AG09309 (cell line): ENCODE measurements around the gene PPP6R2.
A peak's percentile ranks its signal among the peaks of the same experiment; 100 is the strongest.

Experiments
- DNase-seq: peaks from one replicate; pipeline ENCODE4 v3.0.0-alpha.2; 2010; ENCODE audit warnings: low read depth
- H3K4me3 ChIP-seq: 2 replicates; pipeline ENCODE4 v1.5.1; 2011; ENCODE audit warnings: mild to moderate bottlenecking, low read depth, low read length, moderate library complexity; ENCODE audit not compliant: control insufficient read depth
- TF ChIP-seq, protein P1 (sequence below): IDR thresholded peaks from 2 replicates; pipeline ENCODE4 v1.5.1; 2011; ENCODE audit warnings: mild to moderate bottlenecking, low read depth, low read length, inconsistent platforms; ENCODE audit not compliant: insufficient read depth, control insufficient read depth; ENCODE audit errors: missing control alignments

Gene PPP6R2

GRCh38 chr22:50477923-50478322 is 134.8 kb downstream of the PPP6R2 start:
- DNase-seq: no peak
- no peak overlapping the region for H3K4me3 ChIP-seq
- TF ChIP-seq, protein P1, sequence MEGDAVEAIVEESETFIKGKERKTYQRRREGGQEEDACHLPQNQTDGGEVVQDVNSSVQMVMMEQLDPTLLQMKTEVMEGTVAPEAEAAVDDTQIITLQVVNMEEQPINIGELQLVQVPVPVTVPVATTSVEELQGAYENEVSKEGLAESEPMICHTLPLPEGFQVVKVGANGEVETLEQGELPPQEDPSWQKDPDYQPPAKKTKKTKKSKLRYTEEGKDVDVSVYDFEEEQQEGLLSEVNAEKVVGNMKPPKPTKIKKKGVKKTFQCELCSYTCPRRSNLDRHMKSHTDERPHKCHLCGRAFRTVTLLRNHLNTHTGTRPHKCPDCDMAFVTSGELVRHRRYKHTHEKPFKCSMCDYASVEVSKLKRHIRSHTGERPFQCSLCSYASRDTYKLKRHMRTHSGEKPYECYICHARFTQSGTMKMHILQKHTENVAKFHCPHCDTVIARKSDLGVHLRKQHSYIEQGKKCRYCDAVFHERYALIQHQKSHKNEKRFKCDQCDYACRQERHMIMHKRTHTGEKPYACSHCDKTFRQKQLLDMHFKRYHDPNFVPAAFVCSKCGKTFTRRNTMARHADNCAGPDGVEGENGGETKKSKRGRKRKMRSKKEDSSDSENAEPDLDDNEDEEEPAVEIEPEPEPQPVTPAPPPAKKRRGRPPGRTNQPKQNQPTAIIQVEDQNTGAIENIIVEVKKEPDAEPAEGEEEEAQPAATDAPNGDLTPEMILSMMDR: no peak

DNA sequence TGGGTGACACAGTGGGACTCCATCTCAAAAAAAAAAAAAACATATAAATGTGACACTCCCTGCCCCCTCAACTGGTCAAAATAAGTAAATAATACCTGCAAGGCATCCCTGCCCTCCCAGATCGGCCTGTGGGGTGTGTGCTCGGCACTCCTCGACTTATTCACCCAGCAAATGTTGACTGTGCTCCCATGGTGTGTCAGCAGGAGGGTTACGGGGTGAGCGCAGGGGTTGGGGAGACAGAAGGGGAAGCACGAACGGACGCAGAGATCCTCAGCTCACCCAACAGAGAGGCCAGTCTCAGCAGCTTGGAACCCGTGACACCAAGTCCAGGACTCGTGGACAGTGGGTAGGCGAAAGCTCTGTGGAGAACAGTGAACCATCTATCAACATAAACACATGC is 136.6 kb downstream of the PPP6R2 start:
- no peak overlapping the region for H3K4me3 ChIP-seq
- DNase-seq: no peak
- TF ChIP-seq, protein P1: no peak

DNA sequence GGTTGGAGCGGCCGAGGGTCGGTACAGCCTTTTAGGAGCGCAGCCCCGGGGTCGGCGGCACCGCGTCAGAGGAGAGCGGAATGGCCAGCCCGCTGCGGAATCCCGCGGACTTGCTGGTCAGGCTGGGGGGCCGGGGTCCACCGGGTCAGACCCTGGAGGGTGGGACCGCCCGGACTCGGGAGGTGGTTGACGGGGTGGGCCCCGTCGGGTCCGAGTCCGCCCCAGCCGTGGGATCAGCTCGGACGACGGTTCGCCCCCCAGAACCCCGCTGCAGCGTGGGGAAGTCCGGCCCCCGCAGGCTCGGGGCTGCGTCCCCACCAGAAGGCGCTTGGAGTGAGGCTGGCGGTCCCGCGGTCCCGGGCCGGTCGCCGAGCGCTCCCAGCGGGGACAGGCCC is 137.9 kb downstream of the PPP6R2 start:
- TF ChIP-seq, protein P1: no peak
- peak overlapping the region; percentile 60 for H3K4me3 ChIP-seq
- no peak for DNase-seq

DNA sequence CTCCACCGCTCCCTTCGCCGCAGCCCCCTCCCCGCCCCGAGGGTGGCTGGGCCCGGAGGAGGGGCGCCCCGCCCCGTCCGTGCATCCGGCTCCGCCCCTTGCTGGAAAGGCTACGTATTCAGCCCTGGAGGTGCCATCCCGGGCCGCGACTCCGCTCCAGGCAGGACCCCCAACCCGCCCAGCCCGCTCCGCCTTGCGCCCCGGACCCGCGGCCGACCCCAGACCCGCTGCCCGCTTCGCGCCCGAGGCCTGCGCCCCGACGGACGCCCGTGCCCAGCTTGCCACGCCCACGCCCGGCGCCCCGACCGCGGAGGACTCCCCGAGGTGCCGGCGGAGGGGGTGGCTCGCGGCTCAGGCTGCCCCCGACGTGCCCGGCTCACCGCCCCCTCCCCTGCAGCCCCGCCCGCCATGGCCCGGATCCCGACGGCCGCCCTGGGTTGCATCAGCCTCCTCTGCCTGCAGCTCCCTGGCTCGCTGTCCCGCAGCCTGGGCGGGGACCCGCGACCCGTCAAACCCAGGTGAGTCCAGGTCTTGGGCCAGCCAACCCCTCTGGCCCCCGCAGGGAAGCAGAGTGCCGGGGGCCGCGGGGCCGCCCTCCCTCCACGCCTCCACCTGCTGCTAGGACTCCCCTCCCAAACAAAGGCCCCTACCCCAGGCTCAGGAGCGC is 138.4 kb downstream of the PPP6R2 start, which contains the start of gene ADM2:
ADM2 (plus strand) TSS at position 104 of the 667 bp plus-strand sequence; CDS start at position 409, 305 bp downstream.
- no peak for DNase-seq
- H3K4me3 ChIP-seq: peak within 1 kb of the TSS; percentile 60
- TF ChIP-seq, protein P1: no peak

GRCh38 chr22:50482107-50483074 is 139.3 kb downstream of the PPP6R2 start:
- no peak for DNase-seq
- TF ChIP-seq, protein P1: no peak
- H3K4me3 ChIP-seq: peak overlapping the region; percentile 60

GRCh38 chr22:50483106-50483505 is 140.0 kb downstream of the PPP6R2 start:
- TF ChIP-seq, protein P1: no peak
- H3K4me3 ChIP-seq: peak overlapping the region; percentile 60
- DNase-seq: no peak
